ACC112 (cell line): Measurements from ENCODE around the gene DISC1.
"Not testable (repeated sequence)": the region's sequence is repeated elsewhere in the genome, so short reads cannot be mapped to it uniquely, and the experiment has no call there.

Source experiments
- H2AFZ ChIP-seq: fragments of 200-600 bp; sonication (generic); one replicate; pipeline ENCODE4 v1.6.0; 2017; ENCODE audit warnings: antibody characterized with exemption, low read length; ENCODE audit not compliant: unreplicated experiment
- H3K27ac ChIP-seq: fragments of 200-600 bp; sonication (generic); 2 replicates; pipeline ENCODE4 v1.5.1; 2014; ENCODE audit warnings: low read depth, mild to moderate bottlenecking, antibody characterized with exemption, low read length, moderate library complexity
- H3K27me3 ChIP-seq: fragments of 200-600 bp; sonication (generic); 2 replicates; pipeline ENCODE4 v1.6.1; 2014; ENCODE audit warnings: mild to moderate bottlenecking, antibody characterized with exemption, low read length, moderate library complexity, mixed read lengths; ENCODE audit not compliant: insufficient read depth
- H3K36me3 ChIP-seq: fragments of 200-600 bp; sonication (generic); 2 replicates; pipeline ENCODE4 v1.6.1; 2016; ENCODE audit warnings: mild to moderate bottlenecking, antibody characterized with exemption, low read length, moderate library complexity, mixed read lengths; ENCODE audit not compliant: insufficient read depth
- H3K4me1 ChIP-seq: fragments of 200-600 bp; sonication (generic); one replicate; pipeline ENCODE4 v1.6.1; 2016; ENCODE audit warnings: low read length, mixed read lengths; ENCODE audit not compliant: insufficient read depth, unreplicated experiment, control insufficient read depth
- H3K4me3 ChIP-seq: fragments of 200-600 bp; sonication (generic); 2 replicates; pipeline ENCODE4 v1.5.1; 2014; ENCODE audit warnings: mild to moderate bottlenecking, low read depth, low read length
- H3K79me2 ChIP-seq: fragments of 200-600 bp; sonication (generic); one replicate; pipeline ENCODE4 v1.6.0; 2016; ENCODE audit warnings: low read length; ENCODE audit not compliant: control insufficient read depth, unreplicated experiment, insufficient read depth

Gene DISC1

DNA sequence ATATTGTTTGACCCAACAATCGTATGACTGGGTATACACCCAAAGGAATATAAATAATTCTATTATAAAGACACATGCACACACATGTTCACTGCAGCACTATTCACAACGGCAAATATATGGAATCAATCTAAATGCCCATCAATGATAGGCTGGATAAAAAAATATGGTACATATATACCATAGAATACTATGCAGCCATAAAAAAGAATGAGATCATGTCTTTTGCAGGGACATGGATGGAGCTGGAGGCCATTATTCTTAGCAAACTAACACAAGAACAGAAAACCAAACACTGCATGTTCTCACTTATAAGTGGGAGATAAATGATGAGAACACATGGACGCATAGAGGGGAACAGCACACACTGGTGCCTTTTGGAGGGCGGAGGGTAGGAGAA, 1.5 kb upstream of the DISC1 start:
- not testable (repeated sequence) for H2AFZ ChIP-seq, H3K79me2 ChIP-seq, H3K4me3 ChIP-seq, H3K27ac ChIP-seq, H3K36me3 ChIP-seq
- Histone ChIP-seq H3K27me3 (peaks cover 31% of the 10 kb centered on the region), H3K4me1 (peaks cover 13% of the 10 kb centered on the region)

DNA sequence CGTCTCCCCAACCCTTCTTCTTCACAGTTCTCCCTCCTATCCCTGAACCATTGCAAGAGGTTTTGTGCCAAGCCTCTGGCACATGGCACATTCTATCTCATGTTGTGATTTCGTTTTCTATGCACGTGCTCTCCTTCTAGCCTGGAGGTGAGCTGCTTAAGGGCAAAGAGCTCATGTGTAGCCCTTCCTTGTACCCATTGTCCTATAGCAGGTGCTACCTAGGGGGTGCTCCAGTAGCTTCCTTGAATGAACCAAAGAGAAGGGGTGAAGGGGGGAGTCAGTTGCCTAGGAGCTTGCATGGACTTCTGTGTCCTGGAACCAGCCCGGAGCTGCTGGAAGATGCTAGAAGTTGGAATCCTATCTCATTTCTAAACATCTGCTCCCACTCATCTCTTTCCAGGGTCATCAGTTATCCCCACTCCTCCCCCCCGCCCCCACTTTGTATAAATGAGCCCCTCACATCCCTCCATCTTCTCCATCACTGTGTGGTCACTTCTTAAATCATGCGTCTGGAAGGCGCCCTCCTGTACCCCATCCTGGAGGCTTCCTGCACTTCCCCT, 535 bp upstream of the DISC1 start:
- Histone ChIP-seq H3K4me3 (peak overlapping the region; percentile 95), H3K79me2 (no peaks in the 10 kb centered on the region), H3K4me1 (peaks cover 13% of the 10 kb centered on the region), H2AFZ (peak overlapping the region; percentile 99), H3K27me3 (peaks cover 24% of the 10 kb centered on the region), H3K36me3 (no peaks in the 10 kb centered on the region), H3K27ac (no peak overlapping the region)

DNA sequence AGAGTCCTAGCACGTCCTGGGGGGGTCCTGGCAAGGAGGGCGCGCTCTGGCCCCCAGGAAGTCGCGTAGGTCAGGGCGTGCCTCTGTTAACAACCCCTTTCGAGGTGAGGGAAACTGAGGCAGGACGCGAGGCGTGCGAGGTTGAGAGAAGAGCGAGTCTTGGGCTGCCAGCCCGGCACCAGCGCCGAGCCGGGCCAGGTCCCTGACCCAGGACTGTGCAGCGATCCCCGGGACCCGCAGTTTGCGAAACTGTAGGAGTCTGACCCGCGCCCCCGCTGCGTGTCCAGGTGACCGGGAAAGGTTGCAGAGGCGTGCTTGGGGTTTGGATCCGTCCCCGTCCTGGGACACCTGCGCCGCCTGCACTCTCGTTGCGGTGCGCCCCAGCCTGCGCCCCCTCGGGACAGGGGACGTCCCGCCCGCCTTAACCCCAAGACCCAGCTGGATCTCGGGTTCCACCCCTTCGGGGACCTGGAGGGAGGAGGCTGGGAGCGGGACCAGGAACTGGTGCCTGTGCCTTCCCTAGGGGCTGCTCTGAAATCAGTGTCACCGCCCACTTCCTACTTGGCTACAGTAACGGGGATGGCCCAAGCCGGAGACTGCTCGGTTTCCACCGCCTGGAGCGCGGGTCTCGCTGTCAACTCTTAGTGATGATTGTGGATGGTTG, 493 bp downstream of the DISC1 start:
- Histone ChIP-seq H3K27ac (no peak overlapping the region), H3K27me3 (peaks cover 15% of the 10 kb centered on the region), H3K36me3 (no peaks in the 10 kb centered on the region), H3K4me1 (peaks cover 13% of the 10 kb centered on the region), H3K4me3 (peak overlapping the region; percentile 95), H2AFZ (peak overlapping the region; percentile 99), H3K79me2 (no peaks in the 10 kb centered on the region)

DNA sequence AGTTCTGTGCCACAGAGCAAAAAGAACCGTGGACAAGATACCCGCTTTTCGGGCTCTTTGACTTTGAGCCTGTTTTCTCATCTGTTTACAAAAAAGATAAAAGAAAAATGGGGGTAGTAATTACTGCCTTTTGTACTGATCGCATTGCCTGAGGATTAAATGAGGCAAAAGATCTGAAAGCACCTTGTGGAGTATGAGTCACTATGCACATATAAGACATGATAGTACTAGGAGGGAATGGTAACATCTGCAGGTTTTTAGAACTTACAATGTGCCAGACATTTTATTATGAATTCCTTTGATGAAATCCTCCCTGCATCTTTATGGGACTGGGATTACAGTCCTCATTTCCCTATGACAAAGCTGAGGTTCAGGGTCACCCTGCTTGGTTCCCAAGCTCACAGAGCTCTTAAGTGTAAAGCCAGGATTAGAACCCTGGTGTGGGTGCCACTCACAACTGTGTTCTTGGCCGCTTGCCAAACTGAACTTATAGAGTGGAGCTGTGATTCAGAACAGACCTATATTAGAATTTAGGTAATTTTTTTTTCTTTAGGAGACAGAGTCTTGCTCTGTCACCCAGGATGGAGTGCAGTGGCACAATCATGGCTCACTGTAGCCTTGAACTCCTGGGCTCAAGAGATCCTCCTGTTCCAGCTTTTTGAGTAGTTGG, 1.8 kb downstream of the DISC1 start:
- H3K27me3 ChIP-seq: 0 out of 2 replicates have a peak, but pooled peaks cover 2% of the 10 kb centered on the region
- H3K4me3 ChIP-seq: peak overlapping the region; percentile 95
- no peaks in the 10 kb centered on the region for H3K79me2 ChIP-seq
- H3K27ac ChIP-seq: no peak overlapping the region
- H3K4me1 ChIP-seq: peaks cover 13% of the 10 kb centered on the region
- H3K36me3 ChIP-seq: no peaks in the 10 kb centered on the region
- H2AFZ ChIP-seq: no peak overlapping the region

DNA sequence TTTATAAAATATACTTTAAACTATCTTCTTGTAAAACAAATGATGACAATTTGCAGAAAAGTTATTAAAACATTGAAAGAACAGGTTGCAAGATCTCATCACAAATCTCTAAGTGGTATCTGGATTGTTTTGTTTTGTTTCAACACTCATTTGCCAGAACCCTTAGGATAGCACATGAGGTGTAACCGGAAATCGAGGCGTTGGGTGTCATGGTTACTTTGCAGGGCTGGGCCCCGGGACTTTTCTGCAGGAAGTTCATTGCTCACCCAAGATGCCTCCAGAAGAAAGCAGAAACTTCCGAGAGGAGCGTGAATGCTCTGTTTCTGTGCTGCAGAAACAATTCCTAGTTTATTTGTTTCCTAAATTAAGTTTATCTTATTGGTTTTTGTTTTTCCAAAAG, 2.5 kb downstream of the DISC1 start:
- no peak overlapping the region for H3K4me3 ChIP-seq
- no peak overlapping the region for H3K27ac ChIP-seq
- H3K79me2 ChIP-seq: no peaks in the 10 kb centered on the region
- H2AFZ ChIP-seq: no peak overlapping the region
- H3K27me3 ChIP-seq: no peaks in the 10 kb centered on the region
- peaks cover 13% of the 10 kb centered on the region for H3K4me1 ChIP-seq
- H3K36me3 ChIP-seq: no peaks in the 10 kb centered on the region

DNA sequence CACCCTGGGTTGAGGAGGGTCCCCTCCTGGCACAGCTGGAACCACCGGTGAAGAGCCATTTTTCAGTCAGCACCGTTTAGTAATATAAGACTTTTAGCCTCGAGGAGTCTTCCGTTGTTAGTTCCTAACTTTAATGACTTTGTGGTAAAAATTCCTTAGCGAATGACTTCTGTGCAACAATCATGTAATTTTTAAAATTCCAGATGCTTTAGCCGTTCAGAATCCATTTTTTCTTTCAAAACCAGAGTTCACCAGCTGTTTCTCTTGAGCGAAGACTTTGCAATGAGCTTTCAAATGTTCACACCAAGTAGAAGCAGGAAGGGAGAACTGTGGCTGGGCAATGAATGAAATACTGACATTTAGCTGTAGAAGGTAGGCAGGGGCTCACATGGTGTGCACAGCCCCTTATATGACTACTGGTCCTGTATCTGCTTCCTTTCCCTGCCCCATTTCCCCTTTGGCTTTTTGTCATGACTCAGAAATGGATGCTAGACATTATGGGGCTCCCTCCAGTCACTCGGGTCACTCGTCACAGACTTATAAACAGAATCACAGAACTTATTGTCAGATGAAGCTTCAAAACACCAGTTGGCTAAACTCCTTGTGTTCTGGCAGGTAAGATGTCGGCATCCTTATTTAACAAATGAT, 4.1 kb downstream of the DISC1 start:
- H2AFZ ChIP-seq: no peak overlapping the region
- H3K27ac ChIP-seq: no peak overlapping the region

DNA sequence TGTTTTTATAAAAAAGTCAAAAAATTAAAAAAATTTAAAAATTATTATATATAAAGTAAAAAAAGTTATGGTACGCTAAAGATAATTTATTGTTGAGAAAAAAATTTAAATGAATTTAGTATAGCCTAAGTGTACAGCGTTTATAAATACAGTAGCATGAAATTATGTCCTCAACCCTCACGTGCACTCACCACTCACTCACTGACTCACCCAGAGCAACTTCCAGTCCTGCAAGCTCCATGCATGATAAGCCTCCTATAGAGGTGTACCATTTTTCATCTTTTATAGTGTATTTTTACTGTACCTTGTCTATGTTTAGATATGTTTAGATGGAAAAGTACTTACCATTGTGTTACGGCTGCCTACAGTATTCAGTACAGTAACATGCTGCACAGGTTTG, 5.1 kb downstream of the DISC1 start:
- H3K27me3 ChIP-seq: no peaks in the 10 kb centered on the region
- no peaks in the 10 kb centered on the region for H3K79me2 ChIP-seq
- H2AFZ ChIP-seq: no peak overlapping the region
- no peaks in the 10 kb centered on the region for H3K36me3 ChIP-seq
- no peak overlapping the region for H3K27ac ChIP-seq
- H3K4me3 ChIP-seq: no peak overlapping the region
- peaks cover 13% of the 10 kb centered on the region for H3K4me1 ChIP-seq

More for the DNA sequence above, 4.1 kb downstream of the DISC1 start:
- Histone ChIP-seq H3K4me3 (no peak overlapping the region), H3K79me2 (no peaks in the 10 kb centered on the region), H3K36me3 (no peaks in the 10 kb centered on the region), H3K27me3 (no peaks in the 10 kb centered on the region), H3K4me1 (peaks cover 11% of the 10 kb centered on the region)

DNA sequence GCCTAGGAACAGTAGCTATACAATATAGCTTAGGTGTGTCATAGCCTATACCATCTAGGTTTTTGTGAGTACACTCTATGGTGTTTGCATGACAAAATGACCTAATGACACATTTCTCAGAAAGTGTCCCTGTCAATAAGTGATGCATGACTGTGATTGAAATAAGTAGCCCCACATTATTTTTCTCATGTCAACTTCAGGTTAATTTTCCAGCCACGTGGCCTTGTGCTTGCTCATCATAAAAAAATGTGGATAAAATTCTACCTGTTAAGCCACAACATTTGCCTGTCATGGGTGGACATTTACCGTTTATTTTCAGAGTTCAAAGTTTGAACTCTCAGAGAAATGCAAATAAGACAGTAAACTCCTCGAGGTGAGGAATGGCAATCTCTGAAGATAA, 5.5 kb downstream of the DISC1 start:
- Histone ChIP-seq H3K4me3 (no peak overlapping the region), H3K27me3 (no peaks in the 10 kb centered on the region), H2AFZ (no peak overlapping the region), H3K79me2 (no peaks in the 10 kb centered on the region), H3K27ac (no peak overlapping the region), H3K36me3 (no peaks in the 10 kb centered on the region), H3K4me1 (peaks cover 13% of the 10 kb centered on the region)

DNA sequence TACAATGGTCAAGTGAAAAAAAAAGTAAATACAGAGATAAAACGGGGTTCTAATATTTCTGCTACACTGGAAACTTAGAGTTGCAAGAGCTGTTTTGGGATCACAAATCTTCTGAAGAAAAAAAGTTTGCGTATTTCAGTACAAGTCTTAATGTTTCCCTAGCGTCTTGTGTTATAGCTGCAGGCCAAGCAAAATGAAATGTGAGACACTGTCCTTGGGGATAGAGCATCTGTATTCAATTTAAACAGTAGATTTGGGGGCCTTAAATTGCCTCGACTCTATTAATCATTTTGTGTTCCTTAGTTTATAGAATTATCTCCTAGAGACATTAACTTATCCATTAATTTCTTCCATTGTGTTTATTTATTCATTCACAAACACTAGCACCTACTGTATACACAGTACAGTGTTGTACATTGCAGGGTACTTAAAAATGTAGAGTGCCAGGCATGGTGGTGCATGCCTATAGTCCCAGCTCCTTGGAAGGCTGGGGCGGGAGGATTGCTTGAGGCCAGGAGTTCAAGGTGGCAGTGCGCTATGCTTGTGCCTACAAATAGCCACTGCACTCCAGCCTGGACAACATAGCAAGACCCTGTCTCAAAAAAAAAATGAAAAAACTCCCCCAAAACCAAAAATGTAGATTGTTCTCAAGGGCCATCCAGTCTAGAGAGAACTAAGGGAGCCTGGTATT, 7.9 kb downstream of the DISC1 start:
- Histone ChIP-seq H3K79me2 (peaks cover 2% of the 10 kb centered on the region), H3K4me3 (no peak overlapping the region), H3K27me3 (no peaks in the 10 kb centered on the region), H3K36me3 (peaks cover 4% of the 10 kb centered on the region; the same call in 1 of the 2 replicates), H2AFZ (no peak overlapping the region), H3K27ac (no peak overlapping the region), H3K4me1 (peaks cover 9% of the 10 kb centered on the region)

DNA sequence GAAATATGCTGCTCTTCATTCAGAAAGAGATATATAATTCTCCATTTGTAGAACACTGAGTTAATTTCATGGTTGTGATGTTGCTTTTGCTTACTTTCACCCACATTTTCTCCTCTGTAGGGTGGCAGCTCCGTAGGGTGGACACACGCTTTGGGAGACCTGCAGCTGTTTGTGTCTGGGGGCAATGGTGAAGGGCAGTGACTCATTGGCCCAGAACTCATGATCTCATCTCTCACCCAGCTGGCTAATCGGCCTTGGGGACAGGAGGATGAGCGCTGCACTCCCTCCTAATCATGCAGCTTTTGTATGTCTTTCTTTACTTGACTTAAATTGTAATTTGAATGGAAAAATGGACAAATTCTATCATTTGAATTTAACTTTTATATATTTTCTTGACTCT, 9.6 kb downstream of the DISC1 start:
- H3K36me3 ChIP-seq: peaks cover 4% of the 10 kb centered on the region; the same call in 1 of the 2 replicates
- H2AFZ ChIP-seq: no peak overlapping the region
- peaks cover 9% of the 10 kb centered on the region for H3K4me1 ChIP-seq
- no peak overlapping the region for H3K27ac ChIP-seq
- peaks cover 2% of the 10 kb centered on the region for H3K79me2 ChIP-seq
- no peak overlapping the region for H3K4me3 ChIP-seq
- no peaks in the 10 kb centered on the region for H3K27me3 ChIP-seq
